Panc1 (cell line): ENCODE results near the gene CDC37L1. TPM values are rescaled to one million over a fixed set of nuclear protein-coding genes. Genes with fewer than 3 reads are reported as not detected.

Experiments
- ATAC-seq: fragments of 200-7000 bp; cut with Tn5 transposase; 2 replicates; pipeline ENCODE4 v1.9.1; 2020; ENCODE audit warnings: mild to moderate bottlenecking, moderate library complexity
- BruUV-seq: library from RNA; stranded (reverse); fragments of 400-500 nt; replicated peaks from 2 replicates; lab custom pipeline; 2021; lab: Mats Ljungman, UMichigan
- CTCF ChIA-PET: fragments of 300-600 bp; sonication (Branson Sonifier 250); formaldehyde crosslinking; loops from one replicate; lab custom pipeline; 2022; ENCODE audit warnings: antibody characterized with exemption; lab: Charles Lee
- POLR2A ChIA-PET: fragments of 300-600 bp; sonication (Branson Sonifier 250); formaldehyde crosslinking; loops from one replicate; lab custom pipeline; 2022; ENCODE audit warnings: antibody characterized with exemption; lab: Charles Lee
- DNase-seq: peaks from one replicate; pipeline ENCODE4 v3.0.0-alpha.2; 2010; ENCODE audit warnings: low read depth, low spot score
- H3K27ac ChIP-seq: 2 replicates; pipeline ENCODE4 v1.5.1; 2011; ENCODE audit warnings: mild to moderate bottlenecking, low read length, inconsistent platforms
- H3K27me3 ChIP-seq: fragments of 200-500 bp; sonication (Bioruptor generic); 2 replicates; pipeline ENCODE4 v1.6.0; 2014; ENCODE audit warnings: low read length, inconsistent platforms; ENCODE audit not compliant: control insufficient read depth, insufficient read depth
- H3K36me3 ChIP-seq: fragments of 200-500 bp; sonication (Bioruptor generic); 2 replicates; pipeline ENCODE4 v1.5.1; 2014; ENCODE audit warnings: inconsistent platforms, mild to moderate bottlenecking, low read length, moderate library complexity; ENCODE audit not compliant: control insufficient read depth, insufficient read depth
- H3K4me1 ChIP-seq: 2 replicates; pipeline ENCODE4 v1.5.1; 2011; ENCODE audit warnings: inconsistent platforms, mild to moderate bottlenecking, low read length, moderate library complexity; ENCODE audit not compliant: control insufficient read depth, insufficient read depth
- H3K4me3 ChIP-seq, 2 experiments: 2 replicates each; pipeline ENCODE4 v1.5.1; 2011 to 2012; ENCODE audit warnings: low read depth in 2 of 2, low read length in 2 of 2, mild to moderate bottlenecking in 2 of 2, inconsistent platforms in 1 of 2, moderate library complexity in 1 of 2
- H3K9me3 ChIP-seq: fragments of 200-500 bp; sonication (Bioruptor generic); 2 replicates; pipeline ENCODE4 v1.5.1; 2014; ENCODE audit warnings: low read depth, mild to moderate bottlenecking, inconsistent platforms, low read length, moderate library complexity; ENCODE audit not compliant: control insufficient read depth, insufficient read depth
- CTCF ChIP-seq: fragments of 450-650 bp; IDR thresholded peaks from 2 replicates; pipeline ENCODE4 v1.5.1; 2017; ENCODE audit warnings: mild to moderate bottlenecking
- POLR2AphosphoS5 ChIP-seq: IDR thresholded peaks from 2 replicates; pipeline ENCODE4 v1.6.1; 2012; ENCODE audit warnings: mild to moderate bottlenecking, low read depth, low read length, moderate library complexity
- REST ChIP-seq, 2 experiments: IDR thresholded peaks; 2 replicates each; pipeline ENCODE4 v1.6.1; 2011 to 2012; ENCODE audit warnings: low read depth in 2 of 2, control low read depth in 1 of 2, low read length in 1 of 2, mild to moderate bottlenecking in 1 of 2, moderate library complexity in 1 of 2; ENCODE audit not compliant: insufficient read depth in 1 of 2
- SIN3A ChIP-seq: IDR thresholded peaks from 2 replicates; pipeline ENCODE4 v1.6.1; 2012; ENCODE audit warnings: low read depth, mild to moderate bottlenecking, low read length, moderate library complexity, borderline replicate concordance; ENCODE audit not compliant: insufficient read depth
- TCF7L2 ChIP-seq: IDR thresholded peaks from 2 replicates; pipeline ENCODE4 v1.6.1; 2011; ENCODE audit warnings: mild to moderate bottlenecking, low read depth, low read length, inconsistent platforms
- in situ Hi-C: cut with HindIII; loops from 2 replicates; pipeline ENCODE4 v1.10.0; 2016; ENCODE audit warnings: low sequenced_read_pairs, low pct_unique_long_range_greater_than_20kb
- intact Hi-C: fragments of 100-400 bp; cut with micrococcal nuclease; formaldehyde crosslinking; loops from one replicate; pipeline ENCODE4 v1.10.0; 2022; ENCODE audit not compliant: unreplicated experiment
- total RNA-seq: library from RNA; stranded (reverse); gene quantifications from one replicate; pipeline ENCODE4 v1.2.1, GENCODE V29; 2021; ENCODE audit not compliant: unreplicated experiment

Gene CDC37L1
- total RNA-seq, 1 experiment from 2014 or later, result 3.0 TPM

GRCh38 chr9:4671737-4672136, 7.6 kb upstream of the CDC37L1 start:
- Histone ChIP-seq H3K36me3 (no peaks in the 10 kb centered on the region), H3K4me3 (no peak overlapping the region), H3K4me1 (no peaks in the 10 kb centered on the region), H3K27me3 (no peaks in the 10 kb centered on the region), H3K9me3 (no peaks in the 10 kb centered on the region), H3K27ac (no peak overlapping the region)
- POLR2A ChIA-PET, result no interaction called here
- DNase-seq (no peak), ATAC-seq (no peak)
- in situ Hi-C loops (no loop called here), intact Hi-C loops (no loop called here)
- CTCF ChIA-PET, result no interaction called here
- no TSS peak for BruUV-seq
- no peak for TF ChIP-seq CTCF
- TF ChIP-seq REST (IDR thresholded peaks at IDR 0.05; ENCODE audit: insufficient read depth in 1 of 2, low read depth in 2 of 2, low read length in 1 of 2), result no peak
- TF ChIP-seq SIN3A, result no peak
- TF ChIP-seq POLR2AphosphoS5, result no peak
- no peak for TF ChIP-seq TCF7L2

GRCh38 chr9:4674783-4675182, 4.6 kb upstream of the CDC37L1 start:
- in situ Hi-C loops, result no loop called here
- Histone ChIP-seq H3K4me3 (no peak overlapping the region), H3K36me3 (no peaks in the 10 kb centered on the region; the same call in 1 of the 2 replicates), H3K9me3 (no peaks in the 10 kb centered on the region), H3K27ac (no peak overlapping the region), H3K4me1 (no peaks in the 10 kb centered on the region), H3K27me3 (no peaks in the 10 kb centered on the region)
- BruUV-seq, result no TSS peak
- intact Hi-C loops, result no loop called here
- CTCF ChIA-PET, result no interaction called here
- POLR2A ChIA-PET, result no interaction called here
- DNase-seq, result no peak
- no peak for ATAC-seq
- TF ChIP-seq SIN3A (no peak), POLR2AphosphoS5 (no peak), CTCF (no peak), REST (IDR thresholded peaks at IDR 0.05; ENCODE audit: insufficient read depth in 1 of 2, low read depth in 2 of 2, low read length in 1 of 2) (no peak), TCF7L2 (no peak)
